Mesodermal cell (in vitro differentiated cells): ENCODE measurements around the gene SLX9.
A peak's percentile ranks its signal among the peaks of the same experiment; 100 is the strongest.

Experiments
- H3K27ac ChIP-seq: 2 replicates; pipeline ENCODE4 v1.7.0; 2013; ENCODE audit warnings: mild to moderate bottlenecking, low read depth, low read length, moderate library complexity; ENCODE audit not compliant: severe bottlenecking
- H3K36me3 ChIP-seq: 2 replicates; pipeline ENCODE4 v1.7.1; 2013; ENCODE audit warnings: mild to moderate bottlenecking, low read length, moderate library complexity; ENCODE audit not compliant: control insufficient read depth, insufficient read depth
- H3K4me1 ChIP-seq: one replicate; pipeline ENCODE4 v1.7.1; 2013; ENCODE audit warnings: mild to moderate bottlenecking, low read length; ENCODE audit not compliant: insufficient read depth, control insufficient read depth, poor library complexity, severe bottlenecking
- H3K4me3 ChIP-seq: 2 replicates; pipeline ENCODE4 v1.7.0; 2013; ENCODE audit warnings: low read length, control low read depth, mild to moderate bottlenecking; ENCODE audit not compliant: insufficient read depth, poor library complexity, severe bottlenecking; ENCODE audit errors: extremely low read depth
- H3K9me3 ChIP-seq: 2 replicates; pipeline ENCODE4 v1.7.1; 2013; ENCODE audit warnings: mild to moderate bottlenecking, low read length, moderate library complexity; ENCODE audit not compliant: control insufficient read depth
- WGBS, 2 experiments: methylation state at CpG; one replicate each; pipeline ENCODE4 v1.1.5; 2013; ENCODE audit warnings: missing lambda C conversion rate in 2 of 2; ENCODE audit not compliant: insufficient coverage in 2 of 2; 5-methylcytosine and 5-hydroxymethylcytosine counted together

The SLX9 gene

DNA sequence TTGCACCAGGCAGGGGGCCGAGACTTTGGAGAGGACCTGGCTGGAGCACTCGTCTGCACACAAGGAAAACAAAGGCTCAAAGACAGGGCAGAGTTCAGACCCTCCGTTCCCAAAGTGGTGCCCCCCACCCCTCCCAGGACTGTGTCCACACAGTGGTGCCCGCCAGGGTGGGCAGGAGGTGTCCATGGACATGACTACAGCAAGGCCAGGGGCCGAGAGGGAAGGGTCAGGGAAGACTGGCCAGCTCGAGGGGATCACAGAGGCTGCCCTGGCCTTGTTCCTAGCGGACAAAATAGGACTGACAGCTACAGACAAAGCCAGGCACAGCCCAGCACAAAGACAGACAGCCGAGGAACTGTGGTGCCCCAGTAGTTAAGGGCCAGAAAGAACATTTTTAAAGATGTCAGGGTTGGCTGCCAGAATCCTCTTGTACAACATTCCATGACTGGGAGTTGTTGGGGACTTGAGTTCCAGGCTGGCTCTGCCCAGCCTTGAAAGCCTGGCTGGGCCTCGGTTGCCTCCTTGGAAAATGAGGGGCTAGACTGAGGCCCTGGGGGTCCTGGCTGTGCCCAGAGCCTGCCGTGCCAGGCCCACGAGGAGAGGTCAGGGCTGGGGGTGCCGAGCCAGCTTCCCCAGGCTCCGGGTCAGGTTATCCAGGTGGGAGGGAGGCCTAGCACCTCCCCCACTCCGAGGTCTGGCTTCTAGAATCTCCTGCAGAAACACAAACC lies 63.7 kb downstream of the SLX9 start:
- Histone ChIP-seq H3K27ac (peak overlapping the region; percentile 41), H3K4me1 (peaks cover 15% of the 10 kb centered on the region), H3K36me3 (no peaks in the 10 kb centered on the region), H3K9me3 (peaks cover 12% of the 10 kb centered on the region), H3K4me3 (no peak overlapping the region)
- 79 to 87% methylated on average over 12 to 13 of the region's 14 CpGs for WGBS, 2 experiments

GRCh38 chr21:45004059-45004422 lies 64.2 kb downstream of the SLX9 start:
- 94 to 95% methylated on average over 7 to 8 of the region's 8 CpGs for WGBS, 2 experiments
- Histone ChIP-seq H3K4me1 (peaks cover 15% of the 10 kb centered on the region), H3K27ac (no peak overlapping the region), H3K36me3 (no peaks in the 10 kb centered on the region), H3K4me3 (no peak overlapping the region), H3K9me3 (peaks cover 17% of the 10 kb centered on the region)

- H3K4me3 ChIP-seq = no peak overlapping the region
- WGBS, 2 experiments = 91 to 93% methylated on average over 39 to 40 of the region's 40 CpGs
Observed at GRCh38 chr21:45004481-45005247, 64.8 kb downstream of the SLX9 start.

GRCh38 chr21:45006536-45007095 lies 66.8 kb downstream of the SLX9 start:
- Histone ChIP-seq H3K36me3 (no peaks in the 10 kb centered on the region), H3K27ac (no peak overlapping the region), H3K4me1 (peaks cover 30% of the 10 kb centered on the region), H3K9me3 (peaks cover 17% of the 10 kb centered on the region), H3K4me3 (no peak overlapping the region)
- WGBS, 2 experiments = 90 to 93% methylated on average over 7 to 8 of the region's 9 CpGs

More at GRCh38 chr21:45004481-45005247, 64.8 kb downstream of the SLX9 start:
- H3K9me3 ChIP-seq = peaks cover 17% of the 10 kb centered on the region
- H3K4me1 ChIP-seq = peaks cover 15% of the 10 kb centered on the region
- H3K27ac ChIP-seq = no peak overlapping the region
- no peaks in the 10 kb centered on the region for H3K36me3 ChIP-seq

DNA sequence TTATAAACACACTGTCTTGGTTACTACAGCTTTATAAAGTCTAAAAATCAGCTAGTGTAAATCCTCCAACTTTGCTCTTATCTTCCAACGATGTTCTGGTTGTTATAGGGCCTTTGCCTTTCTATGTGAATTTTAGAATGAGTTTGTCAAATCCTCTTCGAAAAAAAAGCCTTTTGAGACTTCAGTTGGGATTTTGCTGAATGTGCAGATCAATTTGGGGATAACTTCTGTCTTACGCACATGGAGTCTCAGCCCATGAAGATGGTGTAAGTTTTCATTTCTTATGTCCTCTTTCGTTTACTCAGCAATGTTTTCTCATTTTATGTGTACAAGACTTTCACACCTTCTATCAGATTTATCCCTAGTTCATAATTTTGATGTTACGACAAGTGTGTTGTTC lies 69.8 kb downstream of the SLX9 start:
- Histone ChIP-seq H3K4me1 (peaks cover 43% of the 10 kb centered on the region), H3K27ac (no peak overlapping the region), H3K4me3 (no peak overlapping the region), H3K36me3 (no peaks in the 10 kb centered on the region), H3K9me3 (peaks cover 17% of the 10 kb centered on the region)
- 78 to 93% methylated on average over 3 of the region's 5 CpGs for WGBS, 2 experiments

DNA sequence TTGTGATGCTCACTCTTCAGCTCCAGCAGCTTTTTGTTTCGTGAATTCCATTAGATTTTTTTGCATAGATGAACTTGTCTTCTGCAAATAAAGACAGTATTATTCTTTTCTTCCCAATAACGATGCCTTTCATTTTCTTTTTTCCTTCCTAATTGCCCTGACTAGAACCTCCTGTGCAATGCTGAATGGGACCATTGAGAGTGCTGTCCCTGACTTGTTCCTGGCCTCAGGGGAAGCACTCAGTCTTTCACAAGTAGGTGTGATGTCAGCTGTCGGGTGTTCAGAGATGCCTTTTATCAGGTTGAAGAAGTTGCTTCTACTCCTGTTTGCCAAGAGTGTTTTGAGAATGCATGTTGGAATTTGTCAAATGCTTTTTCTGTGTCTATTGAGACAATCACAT lies 70.3 kb downstream of the SLX9 start:
- H3K36me3 ChIP-seq = no peaks in the 10 kb centered on the region
- H3K9me3 ChIP-seq = peaks cover 15% of the 10 kb centered on the region
- 65 to 77% methylated on average over 2 to 3 of the region's 3 CpGs for WGBS, 2 experiments
- no peak overlapping the region for H3K4me3 ChIP-seq
- H3K27ac ChIP-seq = no peak overlapping the region
- peaks cover 38% of the 10 kb centered on the region for H3K4me1 ChIP-seq

- WGBS, 2 experiments = 90 to 95% methylated on average over 12 of the region's 12 CpGs
- H3K4me3 ChIP-seq = no peak overlapping the region
- H3K9me3 ChIP-seq = peaks cover 11% of the 10 kb centered on the region
- H3K27ac ChIP-seq = no peak overlapping the region
- H3K4me1 ChIP-seq = peaks cover 37% of the 10 kb centered on the region
- no peaks in the 10 kb centered on the region for H3K36me3 ChIP-seq
Observed at GRCh38 chr21:45010860-45011259, 71.0 kb downstream of the SLX9 start.

DNA sequence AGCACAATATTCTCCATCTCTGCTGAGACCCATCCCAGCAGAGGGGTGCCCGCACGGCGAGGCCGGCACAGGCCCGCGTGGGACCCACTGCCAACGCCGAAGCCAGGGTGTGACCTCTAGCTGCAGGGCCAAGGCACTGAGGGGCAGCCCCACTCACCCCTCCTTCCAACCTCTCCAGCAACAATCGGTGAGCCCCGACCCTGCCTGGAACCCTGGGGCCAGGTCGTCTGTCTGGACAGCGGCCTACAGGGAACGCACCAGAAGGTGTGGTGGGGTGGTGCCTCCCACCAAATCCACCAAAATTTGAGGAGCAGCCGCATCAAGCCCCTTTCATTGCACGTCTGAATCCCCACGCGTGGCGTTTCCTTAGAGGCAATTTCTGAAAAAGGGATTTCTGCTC lies 71.6 kb downstream of the SLX9 start:
- H3K4me3 ChIP-seq = no peak overlapping the region
- H3K4me1 ChIP-seq = peaks cover 37% of the 10 kb centered on the region
- H3K36me3 ChIP-seq = no peaks in the 10 kb centered on the region
- 96% methylated on average over 14 to 17 of the region's 18 CpGs for WGBS, 2 experiments
- peaks cover 8% of the 10 kb centered on the region for H3K9me3 ChIP-seq
- H3K27ac ChIP-seq = no peak overlapping the region

- peak overlapping the region; percentile 97 for H3K27ac ChIP-seq
- H3K36me3 ChIP-seq = no peaks in the 10 kb centered on the region
- 48 to 50% methylated on average over 26 to 28 of the region's 30 CpGs for WGBS, 2 experiments
- peaks cover 37% of the 10 kb centered on the region for H3K4me1 ChIP-seq
- H3K9me3 ChIP-seq = peaks cover 8% of the 10 kb centered on the region
- no peak overlapping the region for H3K4me3 ChIP-seq
Observed at GRCh38 chr21:45011911-45012661, 72.3 kb downstream of the SLX9 start.

DNA sequence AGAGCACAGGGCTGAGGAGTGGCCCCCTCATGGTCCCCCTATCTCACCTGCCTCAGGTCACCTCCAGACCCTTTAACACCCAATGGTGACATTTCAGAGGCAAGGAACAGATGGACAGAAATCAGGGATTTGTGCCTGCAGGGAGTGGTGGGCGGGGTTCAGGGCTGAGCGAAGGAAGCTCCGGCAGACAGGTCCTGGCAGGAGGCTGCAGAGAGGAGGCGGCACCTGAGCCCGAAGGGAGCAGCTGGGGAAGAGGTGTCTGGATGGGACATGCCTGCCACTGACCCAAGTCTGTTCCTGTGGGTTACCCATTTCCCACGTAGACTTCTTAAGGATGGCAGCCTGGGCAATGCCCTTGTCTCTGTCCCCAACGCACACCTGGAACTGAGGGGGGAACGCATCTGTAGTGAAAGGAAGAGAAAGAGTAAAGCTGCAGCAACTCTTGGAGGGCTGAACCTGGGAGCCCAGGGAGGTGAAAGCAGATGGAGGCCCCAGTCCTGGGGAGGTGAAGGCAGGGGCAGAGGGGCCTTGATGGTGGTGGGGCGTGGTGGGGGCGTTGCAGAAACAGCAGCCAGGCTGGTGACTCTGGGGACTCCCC lies 72.9 kb downstream of the SLX9 start:
- H3K4me3 ChIP-seq = no peak overlapping the region
- H3K36me3 ChIP-seq = no peaks in the 10 kb centered on the region
- H3K9me3 ChIP-seq = peaks cover 8% of the 10 kb centered on the region
- peak overlapping the region; percentile 97 for H3K27ac ChIP-seq
- peaks cover 37% of the 10 kb centered on the region for H3K4me1 ChIP-seq
- WGBS, 2 experiments = 32 to 39% methylated on average over 8 to 10 of the region's 10 CpGs
